ENCODE data around the gene SLC35D1.

The SLC35D1 gene

DNA sequence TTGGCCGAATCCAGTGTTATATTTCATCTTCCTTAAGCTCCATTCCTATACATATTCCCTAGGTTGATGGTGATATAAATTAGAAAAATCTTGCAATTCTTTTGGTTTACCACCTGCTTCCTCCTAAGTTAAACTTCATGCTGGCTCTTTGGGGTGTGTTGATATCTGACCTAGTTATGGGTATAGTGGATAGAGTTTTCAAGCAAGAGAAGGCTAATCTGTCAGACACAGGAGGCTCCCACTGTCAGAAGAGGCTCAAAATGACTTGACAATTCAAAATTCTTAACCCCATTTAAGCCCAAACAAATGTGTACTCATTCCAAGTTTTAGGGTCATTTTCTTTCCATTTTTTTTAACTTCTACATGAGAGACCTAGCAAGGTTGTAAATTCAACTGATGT lies 8.5 kb upstream of the SLC35D1 start:
- no peak for DNase-seq (ENCODE audit: low read depth)
- H3K4me3 ChIP-seq (ENCODE audit: low read length), result no peak overlapping the region
- TF ChIP-seq, protein P1, sequence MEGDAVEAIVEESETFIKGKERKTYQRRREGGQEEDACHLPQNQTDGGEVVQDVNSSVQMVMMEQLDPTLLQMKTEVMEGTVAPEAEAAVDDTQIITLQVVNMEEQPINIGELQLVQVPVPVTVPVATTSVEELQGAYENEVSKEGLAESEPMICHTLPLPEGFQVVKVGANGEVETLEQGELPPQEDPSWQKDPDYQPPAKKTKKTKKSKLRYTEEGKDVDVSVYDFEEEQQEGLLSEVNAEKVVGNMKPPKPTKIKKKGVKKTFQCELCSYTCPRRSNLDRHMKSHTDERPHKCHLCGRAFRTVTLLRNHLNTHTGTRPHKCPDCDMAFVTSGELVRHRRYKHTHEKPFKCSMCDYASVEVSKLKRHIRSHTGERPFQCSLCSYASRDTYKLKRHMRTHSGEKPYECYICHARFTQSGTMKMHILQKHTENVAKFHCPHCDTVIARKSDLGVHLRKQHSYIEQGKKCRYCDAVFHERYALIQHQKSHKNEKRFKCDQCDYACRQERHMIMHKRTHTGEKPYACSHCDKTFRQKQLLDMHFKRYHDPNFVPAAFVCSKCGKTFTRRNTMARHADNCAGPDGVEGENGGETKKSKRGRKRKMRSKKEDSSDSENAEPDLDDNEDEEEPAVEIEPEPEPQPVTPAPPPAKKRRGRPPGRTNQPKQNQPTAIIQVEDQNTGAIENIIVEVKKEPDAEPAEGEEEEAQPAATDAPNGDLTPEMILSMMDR (IDR thresholded peaks at IDR 0.05; ENCODE audit: insufficient read depth, low read depth, low read length, missing control alignments), result no peak

DNA sequence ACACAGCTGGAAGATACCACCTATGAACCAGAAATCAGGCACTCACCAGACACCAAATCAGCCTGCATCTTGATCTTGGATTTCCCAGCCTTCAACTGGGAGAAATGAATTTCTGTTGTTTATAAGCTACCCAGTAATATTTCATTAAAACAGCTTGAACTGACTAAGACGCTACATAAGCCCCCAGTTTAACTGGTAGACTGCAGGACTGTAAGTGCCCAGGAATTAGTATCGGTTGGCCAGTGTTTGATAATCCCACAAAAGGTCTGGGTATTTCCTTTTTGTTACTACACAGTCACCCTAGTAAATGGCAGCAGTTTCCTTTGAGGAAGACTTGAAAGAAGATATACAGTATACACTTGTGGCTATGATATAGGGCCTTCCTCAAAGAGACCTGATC lies 7.3 kb upstream of the SLC35D1 start:
- H3K4me3 ChIP-seq (ENCODE audit: low read length), result no peak overlapping the region
- TF ChIP-seq, protein P1 (IDR thresholded peaks at IDR 0.05; ENCODE audit: insufficient read depth, low read depth, low read length, missing control alignments), result no peak
- DNase-seq (ENCODE audit: low read depth), result no peak

DNA sequence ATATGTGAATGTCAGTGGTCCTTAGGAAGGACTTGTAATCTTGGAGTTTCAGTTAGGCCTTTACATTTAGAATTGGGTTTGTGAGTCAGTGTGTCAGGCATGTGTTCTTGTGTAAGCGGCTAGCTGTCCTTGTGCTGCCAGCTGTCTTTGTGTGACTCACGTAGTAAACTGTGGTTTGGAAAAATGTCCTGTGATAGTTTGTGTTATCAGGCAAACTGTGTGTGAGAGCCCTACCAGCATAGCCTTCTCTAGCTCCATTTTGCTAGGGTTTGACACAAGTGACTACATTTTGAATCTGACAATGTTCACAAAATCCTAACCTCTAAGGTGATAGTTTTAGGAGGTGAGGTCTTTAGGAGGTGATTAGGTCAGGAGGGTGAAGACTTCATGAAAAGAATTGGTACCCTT lies 6.9 kb upstream of the SLC35D1 start:
- TF ChIP-seq, protein P1 (IDR thresholded peaks at IDR 0.05; ENCODE audit: insufficient read depth, low read depth, low read length, missing control alignments), result no peak
- no peak overlapping the region for H3K4me3 ChIP-seq (ENCODE audit: low read length)
- DNase-seq (ENCODE audit: low read depth), result peak; percentile 96

DNA sequence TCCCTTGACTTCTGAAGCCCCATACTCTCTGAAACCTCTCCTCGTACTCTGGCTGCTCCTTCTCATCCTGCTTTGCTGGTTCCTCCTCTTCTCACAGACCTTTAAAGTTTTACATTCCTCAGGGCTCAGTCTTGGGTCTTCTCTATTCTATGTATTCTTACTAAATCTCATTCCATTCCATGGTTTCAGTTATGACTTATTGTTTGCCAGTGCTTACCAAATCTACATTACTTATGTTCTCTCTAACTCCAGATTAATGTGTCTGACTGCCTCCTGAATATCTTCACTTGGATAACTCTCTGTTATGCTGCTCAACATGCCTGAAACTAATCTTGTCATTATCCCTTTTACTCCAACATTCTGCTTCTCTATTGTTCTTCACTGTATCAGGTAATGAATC lies 5.4 kb upstream of the SLC35D1 start:
- DNase-seq (ENCODE audit: low read depth), result peak; percentile 39
- no peak overlapping the region for H3K4me3 ChIP-seq (ENCODE audit: low read length)
- TF ChIP-seq, protein P1 (IDR thresholded peaks at IDR 0.05; ENCODE audit: insufficient read depth, low read depth, low read length, missing control alignments), result no peak

DNA sequence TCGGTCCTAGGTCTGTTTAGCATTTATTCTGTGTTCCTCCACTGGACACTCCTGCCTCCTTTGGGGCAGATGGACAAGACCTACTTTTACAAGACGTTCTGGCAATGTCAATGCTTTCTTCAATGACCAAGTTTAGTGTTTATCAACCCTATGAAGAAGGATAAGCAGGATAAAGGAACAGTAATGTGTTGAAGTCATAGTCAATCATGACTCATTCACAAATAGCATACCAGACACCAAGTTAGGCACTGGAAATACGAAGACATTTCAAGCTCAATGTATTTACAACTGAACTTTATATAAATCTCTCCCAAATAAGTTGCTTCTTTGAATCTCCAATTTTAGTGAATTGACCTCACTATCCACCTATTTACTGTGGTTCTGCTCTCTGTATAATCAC lies 4.8 kb upstream of the SLC35D1 start:
- TF ChIP-seq, protein P1 (IDR thresholded peaks at IDR 0.05; ENCODE audit: insufficient read depth, low read depth, low read length, missing control alignments), result no peak
- H3K4me3 ChIP-seq (ENCODE audit: low read length), result no peak overlapping the region
- peak; percentile 49 for DNase-seq (ENCODE audit: low read depth)

DNA sequence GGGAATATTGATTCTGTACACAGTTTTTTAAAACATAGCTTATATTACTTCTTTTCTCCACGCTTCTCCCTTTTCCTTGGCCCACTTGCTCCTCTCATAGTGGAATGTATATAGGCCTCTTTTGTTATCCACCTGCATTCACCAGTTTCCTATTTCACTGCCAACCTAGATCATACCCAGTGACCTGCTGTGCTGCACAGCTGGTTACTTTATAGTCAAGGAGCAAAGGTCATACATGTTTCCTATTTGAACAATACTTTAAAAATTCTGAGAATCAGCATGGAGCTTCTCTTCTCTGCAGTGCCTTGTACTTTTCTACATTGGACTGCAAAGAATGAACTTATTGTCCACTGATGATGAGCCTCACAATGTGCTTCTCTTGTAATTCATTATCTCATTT lies 4.3 kb upstream of the SLC35D1 start:
- H3K4me3 ChIP-seq (ENCODE audit: low read length), result no peak overlapping the region
- DNase-seq (ENCODE audit: low read depth), result no peak
- TF ChIP-seq, protein P1 (IDR thresholded peaks at IDR 0.05; ENCODE audit: insufficient read depth, low read depth, low read length, missing control alignments), result no peak

DNA sequence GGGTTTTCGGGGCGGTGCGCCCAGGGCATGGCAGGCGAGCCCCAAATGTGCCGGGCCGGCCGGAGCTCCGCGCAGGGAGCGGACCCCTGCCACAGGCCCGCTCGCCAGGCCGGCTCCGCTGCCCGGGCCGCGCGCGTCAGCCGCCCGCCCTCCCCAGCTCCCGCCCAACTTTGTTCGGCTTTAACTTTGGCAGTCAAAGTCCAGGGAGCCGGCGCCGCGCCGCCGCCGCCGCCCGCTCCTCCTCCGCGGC lies 488 bp downstream of the SLC35D1 start:
- TF ChIP-seq, protein P1 (IDR thresholded peaks at IDR 0.05; ENCODE audit: insufficient read depth, low read depth, low read length, missing control alignments), result no peak
- peak overlapping the region; percentile 80 for H3K4me3 ChIP-seq (ENCODE audit: low read length)
- DNase-seq (ENCODE audit: low read depth), result no peak
